Measurements from ENCODE around the gene PHLDB2.

Gene PHLDB2

DNA sequence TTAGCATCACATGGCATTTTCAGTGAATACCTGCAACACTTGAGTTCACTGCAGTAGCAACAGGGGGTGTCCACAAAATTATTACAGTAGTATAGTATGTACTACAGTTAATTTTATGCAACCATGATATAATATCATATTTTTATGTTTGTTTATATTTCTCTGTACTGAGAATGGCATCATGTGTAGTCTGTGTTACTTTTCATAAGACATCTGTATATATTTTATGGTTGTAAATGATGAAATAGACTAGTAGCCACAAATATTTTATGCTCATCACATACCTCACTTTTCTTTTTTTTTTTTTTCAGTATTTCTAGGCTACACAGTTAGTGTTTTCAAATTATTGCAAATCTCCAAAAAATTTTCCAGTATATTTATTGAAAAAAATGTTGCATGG is 22.4 kb downstream of the PHLDB2 start:
- no peak for DNase-seq (ENCODE audit: extremely low read depth in 1 of 2, low read depth in 1 of 2)

DNA sequence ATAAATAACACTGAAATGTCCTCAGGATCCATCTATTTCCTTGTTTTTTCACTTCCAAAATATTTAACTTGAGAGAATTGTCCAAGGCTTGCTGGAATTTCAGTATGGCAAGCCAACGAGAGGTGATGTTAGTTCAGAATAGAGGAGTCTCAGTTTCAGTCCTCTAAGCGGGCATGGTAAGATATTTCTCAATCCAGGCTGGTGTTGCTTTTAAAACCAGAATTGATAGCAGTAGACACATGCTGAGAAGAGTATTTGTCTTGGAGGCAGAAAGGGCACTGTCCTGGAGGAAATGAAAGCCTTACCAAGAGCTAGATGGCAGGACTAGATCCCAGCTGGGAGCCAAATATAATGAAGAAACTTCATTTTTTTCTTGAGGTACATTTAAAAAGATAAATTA is 23.1 kb downstream of the PHLDB2 start:
- DNase-seq (ENCODE audit: extremely low read depth in 1 of 2, low read depth in 1 of 2) = no peak

DNA sequence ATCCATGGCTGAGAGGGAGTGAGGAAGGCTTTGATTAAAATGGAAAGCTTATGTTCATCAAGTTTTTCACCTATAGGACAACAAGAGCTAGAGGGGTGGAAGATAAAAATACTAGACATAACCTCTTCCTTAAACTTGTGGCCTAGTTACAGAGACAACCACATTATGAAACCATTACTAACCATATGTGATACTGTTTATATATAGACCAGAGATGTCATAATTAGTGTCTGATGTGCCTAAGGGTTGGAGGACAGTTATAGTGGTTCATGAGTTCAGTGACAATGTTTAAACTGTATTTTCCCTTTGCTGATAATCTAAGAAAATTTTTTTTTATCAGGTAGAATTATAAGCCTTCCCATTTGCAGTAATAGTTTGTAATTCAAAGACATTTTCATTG is 23.7 kb downstream of the PHLDB2 start:
- no peak for DNase-seq (ENCODE audit: extremely low read depth in 1 of 2, low read depth in 1 of 2)

DNA sequence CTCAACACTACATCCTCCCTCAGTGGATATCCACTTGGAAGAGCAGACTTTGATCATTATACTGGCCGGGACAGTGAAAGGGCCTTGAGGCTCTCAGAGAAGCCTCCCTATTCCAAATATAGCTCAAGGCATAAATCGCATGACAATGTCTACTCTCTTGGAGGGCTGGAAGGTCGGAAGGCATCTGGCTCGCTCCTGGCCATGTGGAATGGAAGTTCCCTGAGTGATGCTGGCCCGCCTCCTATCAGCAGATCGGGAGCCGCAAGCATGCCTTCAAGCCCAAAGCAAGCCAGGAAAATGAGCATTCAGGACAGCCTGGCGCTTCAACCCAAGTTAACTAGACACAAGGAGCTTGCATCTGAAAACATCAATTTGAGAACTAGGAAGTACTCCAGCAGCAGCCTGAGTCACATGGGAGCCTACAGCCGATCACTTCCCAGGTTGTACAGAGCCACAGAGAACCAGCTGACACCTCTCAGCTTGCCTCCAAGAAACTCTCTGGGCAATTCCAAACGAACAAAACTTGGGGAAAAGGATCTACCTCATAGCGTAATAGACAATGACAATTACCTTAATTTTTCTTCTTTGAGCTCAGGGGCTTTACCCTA is 25.4 kb downstream of the PHLDB2 start:
- DNase-seq (ENCODE audit: extremely low read depth in 1 of 2, low read depth in 1 of 2) = no peak

DNA sequence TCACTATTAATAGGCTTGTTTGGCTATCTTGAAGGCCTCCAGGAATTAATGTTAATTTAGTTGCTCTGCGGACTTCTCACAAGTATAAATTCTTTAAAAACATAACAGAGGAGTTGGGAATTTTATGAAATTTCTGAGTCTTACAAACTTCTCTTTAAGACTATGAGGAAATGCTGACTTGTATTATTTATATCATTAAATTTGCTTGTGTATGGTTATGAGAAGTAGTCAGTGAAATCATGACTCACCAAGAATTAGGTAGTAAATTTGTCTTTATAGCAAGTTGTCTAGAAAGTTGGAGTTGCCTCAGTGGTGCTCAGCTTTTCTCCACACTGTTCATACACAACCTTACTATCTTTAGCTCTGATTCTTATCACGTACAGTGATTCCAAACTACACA is 26.5 kb downstream of the PHLDB2 start:
- DNase-seq (ENCODE audit: extremely low read depth in 1 of 2, low read depth in 1 of 2) = no peak

DNA sequence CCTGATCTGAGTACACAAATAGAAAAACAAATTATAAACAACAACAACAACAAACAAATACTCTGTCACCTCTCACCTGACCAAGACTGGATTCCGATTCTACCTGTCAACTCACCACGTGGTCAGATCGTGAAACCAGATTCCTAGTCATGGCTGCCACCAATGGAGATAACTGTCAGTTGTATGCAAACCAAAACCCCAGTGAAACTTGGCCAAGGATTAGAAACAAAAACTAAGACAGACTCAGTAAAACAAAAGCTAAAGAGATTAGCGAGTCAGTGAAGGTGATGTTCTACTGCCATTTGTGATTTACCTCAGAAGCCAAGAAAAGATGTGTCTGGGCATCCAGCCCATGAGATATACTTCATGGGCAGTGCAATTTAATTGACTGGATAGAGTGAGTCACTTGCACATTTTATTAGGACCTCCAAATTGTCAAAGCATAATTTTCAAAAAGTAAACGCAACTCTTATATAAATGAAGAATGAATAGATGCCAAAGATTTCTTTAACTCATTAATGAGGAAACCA is 31.1 kb downstream of the PHLDB2 start:
- DNase-seq (ENCODE audit: extremely low read depth in 1 of 2, low read depth in 1 of 2) = no peak

DNA sequence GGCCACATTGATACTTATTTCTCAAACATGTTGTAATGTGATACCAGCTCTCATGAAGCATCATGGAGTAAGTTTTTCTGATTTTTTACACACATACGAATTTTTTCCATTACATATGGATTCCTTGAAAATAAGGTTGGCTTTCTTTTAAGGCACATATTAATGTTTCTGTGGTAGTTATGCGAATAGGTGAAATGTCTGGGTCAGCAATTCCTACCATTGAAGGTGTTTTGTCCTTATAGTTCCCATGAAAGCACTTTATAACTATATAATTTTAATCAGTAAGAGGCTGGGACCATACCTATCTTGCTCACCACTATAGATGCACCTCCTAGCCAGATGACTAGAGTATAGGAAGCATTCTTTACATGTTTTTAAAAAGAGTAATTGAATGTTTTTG is 33.0 kb downstream of the PHLDB2 start:
- no peak for DNase-seq (ENCODE audit: extremely low read depth in 1 of 2, low read depth in 1 of 2)

DNA sequence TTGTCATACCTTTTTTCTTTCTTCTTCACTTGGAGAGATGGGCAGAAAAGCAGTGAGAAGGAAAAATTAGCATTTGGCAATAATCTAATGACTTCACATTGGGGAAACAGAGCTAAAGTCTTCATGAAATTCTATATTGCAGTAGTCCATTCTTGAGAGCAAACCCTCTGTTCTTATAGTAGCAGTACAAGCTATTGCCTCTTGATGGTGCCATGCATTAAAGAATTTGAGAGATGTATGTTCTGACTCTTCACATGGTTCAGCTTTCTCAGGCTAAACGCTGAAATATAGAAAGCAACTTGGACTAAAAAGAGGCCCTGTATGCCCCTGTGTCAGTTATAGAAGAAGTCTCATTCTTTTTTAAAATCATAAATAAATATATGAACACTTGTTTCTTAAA is 36.0 kb downstream of the PHLDB2 start:
- no peak for DNase-seq (ENCODE audit: extremely low read depth in 1 of 2, low read depth in 1 of 2)

DNA sequence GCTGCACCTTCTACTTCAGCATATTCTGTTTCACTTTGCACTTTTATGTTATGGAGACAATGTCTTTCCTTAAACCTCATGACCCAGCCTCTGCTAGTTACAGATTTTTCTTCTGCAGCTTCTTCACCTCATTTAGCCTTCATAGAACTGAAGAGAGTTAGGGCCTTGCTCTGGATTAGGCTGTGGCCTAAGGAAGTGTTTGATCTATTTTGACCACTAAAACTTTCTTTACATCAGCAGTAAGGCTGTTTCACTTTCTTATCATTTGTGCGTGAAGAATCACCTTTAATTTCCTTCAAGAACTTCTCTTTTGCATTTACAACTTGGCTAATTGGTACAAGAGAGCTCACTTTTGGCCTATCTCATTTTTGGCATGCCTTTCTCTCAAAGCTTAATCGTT is 40.9 kb downstream of the PHLDB2 start:
- no peak for DNase-seq (ENCODE audit: extremely low read depth in 1 of 2, low read depth in 1 of 2)

DNA sequence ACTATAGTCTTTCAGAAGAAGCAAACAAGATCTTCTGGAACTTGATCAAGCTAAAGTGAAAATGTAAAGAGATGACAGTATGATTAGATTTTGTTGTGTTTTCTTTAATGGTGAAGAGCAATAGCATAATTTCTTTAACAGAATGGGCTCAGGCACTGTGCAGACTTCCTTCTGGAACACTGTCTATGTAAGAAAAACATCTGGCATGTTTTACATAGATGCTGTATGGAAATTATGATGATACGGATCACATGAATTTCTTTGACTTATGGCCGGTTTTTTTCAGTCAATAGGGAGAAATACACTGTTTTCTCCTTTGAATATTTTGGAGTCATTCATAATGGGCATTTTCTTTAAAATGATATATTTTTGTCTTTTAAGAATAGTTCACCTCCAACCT is 42.6 kb downstream of the PHLDB2 start:
- DNase-seq (ENCODE audit: extremely low read depth in 1 of 2, low read depth in 1 of 2) = no peak

DNA sequence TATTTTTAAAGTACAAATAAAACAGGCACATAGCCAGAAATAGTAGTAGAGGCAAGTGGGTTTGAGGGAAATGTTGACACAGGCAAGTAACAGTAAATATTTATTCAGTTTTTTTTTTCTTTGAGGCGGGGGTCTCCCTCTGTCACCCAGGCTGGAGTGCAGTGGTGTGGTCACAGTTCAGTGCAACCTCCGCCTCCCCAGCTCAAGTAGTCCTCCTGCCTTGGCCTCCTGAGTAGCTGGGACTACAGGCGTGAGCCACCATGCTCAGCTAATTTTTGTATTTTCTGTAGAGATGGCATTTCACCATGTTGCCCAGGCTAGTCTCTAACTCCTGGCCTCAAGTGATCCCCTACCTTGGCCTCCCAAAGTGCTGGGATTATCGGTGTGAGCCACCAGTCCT is 43.5 kb downstream of the PHLDB2 start:
- DNase-seq (ENCODE audit: extremely low read depth in 1 of 2, low read depth in 1 of 2) = no peak

DNA sequence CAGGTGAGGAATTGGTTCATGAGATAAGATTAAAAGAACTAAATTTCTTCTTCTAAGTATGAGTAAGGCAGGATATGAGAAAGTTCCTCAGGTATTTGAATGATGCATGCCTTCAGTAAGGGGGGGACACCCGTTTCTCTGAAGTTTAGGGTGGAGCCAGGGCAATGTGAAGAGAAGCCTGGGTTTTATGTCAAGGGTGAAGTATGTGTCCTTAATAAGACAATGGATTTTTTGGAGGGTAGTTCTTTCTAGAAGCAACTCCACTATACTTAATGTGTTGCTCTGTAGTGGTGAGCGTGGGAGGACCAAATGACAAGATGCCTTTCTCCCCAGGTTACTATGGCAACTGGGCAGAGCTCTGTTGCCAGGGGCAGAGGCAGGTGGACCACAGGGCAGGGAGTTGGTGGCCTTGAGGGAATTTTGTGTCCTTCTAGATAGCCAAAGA is 44.0 kb downstream of the PHLDB2 start:
- DNase-seq (ENCODE audit: extremely low read depth in 1 of 2, low read depth in 1 of 2) = no peak

DNA sequence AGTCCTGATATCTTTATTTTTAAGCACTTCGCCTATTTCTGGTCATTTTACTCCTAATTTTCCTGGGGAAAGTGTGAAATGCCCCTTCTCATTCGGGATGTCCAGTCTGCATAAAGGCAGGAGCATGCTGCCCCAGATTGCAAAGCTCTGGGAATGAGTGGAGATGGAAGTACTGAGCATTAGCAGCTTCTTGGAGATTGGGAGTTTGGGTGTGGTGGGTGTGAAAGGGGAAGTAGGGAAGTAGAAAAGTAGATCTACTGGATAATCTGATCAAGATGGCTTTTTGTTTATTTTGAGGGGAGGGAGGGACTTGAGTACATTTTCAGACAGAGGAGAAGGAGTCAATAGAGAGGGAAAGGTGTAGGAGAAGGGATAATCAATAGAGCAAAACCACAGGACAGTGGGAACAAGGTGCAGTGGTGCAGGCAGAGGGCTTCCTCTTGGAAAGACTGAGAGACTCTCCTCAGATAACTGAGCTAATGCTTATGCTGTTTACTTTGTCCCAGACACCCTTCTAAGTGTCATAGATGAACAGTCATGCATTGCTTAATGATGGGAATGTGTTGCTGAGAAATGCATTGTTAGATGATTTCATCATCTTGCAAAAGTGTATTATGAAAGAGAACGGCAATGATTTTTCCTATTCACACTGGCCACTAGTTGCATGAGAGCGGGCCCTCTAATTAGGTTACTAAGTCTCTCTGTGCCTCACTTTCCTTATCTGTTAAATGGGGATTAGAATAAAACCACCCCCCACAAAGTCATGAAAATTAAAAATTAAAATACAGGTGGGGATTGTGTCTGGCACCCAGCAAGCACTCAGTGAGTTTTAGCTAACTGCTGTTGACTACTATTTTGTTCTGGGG is 45.5 kb downstream of the PHLDB2 start:
- no peak for DNase-seq (ENCODE audit: extremely low read depth in 1 of 2, low read depth in 1 of 2)

DNA sequence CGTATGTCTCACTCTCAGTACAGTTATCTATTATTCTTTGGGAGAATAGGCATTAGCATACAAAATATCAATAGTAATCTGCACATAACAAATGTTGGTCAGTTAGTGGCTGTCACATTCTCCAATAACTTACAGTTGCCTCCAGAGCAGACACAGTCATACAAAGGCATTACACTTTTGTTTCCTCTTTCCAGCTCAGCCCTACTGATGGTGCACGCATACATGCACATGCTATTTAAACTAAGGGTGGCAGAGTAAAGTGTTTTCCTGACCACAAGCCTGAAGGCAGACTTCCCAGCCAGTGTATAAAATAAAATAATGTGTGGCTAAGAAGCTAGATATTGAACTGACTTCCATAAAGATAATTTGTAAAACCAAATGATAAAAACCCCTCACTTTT is 47.6 kb downstream of the PHLDB2 start:
- DNase-seq (ENCODE audit: extremely low read depth in 1 of 2, low read depth in 1 of 2) = no peak

DNA sequence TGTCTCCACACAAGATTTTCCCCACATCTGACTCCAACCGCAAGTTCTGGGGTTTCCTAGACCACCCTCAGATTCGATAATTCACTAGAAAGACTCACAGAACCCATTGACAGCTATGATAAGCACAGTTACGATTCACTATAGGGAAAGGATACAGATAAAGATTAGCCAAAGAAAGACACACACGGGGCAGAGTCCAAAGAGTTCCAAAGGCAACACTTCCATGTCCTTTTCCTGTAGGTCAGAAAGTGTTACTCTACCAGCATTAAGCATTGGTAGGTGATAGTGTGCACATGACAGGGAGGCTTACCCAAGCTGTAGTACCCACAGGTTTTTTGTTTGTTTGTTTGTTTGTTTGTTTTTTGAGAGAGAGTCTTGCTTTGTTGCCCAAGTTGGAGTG is 48.1 kb downstream of the PHLDB2 start:
- no peak for DNase-seq (ENCODE audit: extremely low read depth in 1 of 2, low read depth in 1 of 2)

DNA sequence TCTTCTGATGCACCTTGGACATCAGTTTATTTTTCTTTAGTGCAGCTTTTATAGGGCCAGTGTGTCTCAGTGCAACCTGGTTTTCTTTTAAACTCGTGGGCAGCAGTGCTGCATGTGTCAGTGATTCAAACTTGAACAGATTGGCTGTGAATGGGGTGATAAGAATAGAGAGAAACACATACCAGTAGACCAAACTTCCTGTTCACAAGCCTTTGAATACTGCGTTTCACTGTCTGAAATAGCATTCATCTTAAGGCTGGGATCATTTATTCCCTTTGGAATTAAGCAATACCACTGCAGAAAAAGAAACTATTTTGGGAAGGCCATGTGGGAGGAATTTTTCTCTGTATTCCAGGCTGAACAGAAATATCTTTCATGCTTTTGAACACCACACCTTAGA is 51.7 kb downstream of the PHLDB2 start:
- no peak for DNase-seq (ENCODE audit: extremely low read depth in 1 of 2, low read depth in 1 of 2)

DNA sequence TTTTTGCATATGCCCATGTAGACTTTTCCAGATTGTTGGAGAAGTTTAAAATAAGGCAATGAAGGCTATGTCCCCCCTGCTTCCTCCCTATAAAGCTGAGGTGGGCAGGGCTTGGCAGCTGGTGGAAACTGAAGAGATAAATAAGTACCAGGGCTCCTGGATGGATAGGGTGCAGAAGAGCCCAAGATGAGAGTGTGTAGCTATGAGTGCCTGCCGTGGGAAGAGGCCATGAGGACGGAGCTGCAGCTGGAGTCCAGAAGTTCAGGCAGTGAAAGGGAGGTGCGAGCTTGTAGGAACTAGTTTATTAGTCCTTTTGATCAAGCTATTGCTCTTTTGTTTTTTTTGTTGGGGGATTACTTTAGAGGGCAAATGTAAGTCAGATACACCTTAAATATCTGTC is 52.4 kb downstream of the PHLDB2 start:
- DNase-seq (ENCODE audit: extremely low read depth in 1 of 2, low read depth in 1 of 2) = no peak

DNA sequence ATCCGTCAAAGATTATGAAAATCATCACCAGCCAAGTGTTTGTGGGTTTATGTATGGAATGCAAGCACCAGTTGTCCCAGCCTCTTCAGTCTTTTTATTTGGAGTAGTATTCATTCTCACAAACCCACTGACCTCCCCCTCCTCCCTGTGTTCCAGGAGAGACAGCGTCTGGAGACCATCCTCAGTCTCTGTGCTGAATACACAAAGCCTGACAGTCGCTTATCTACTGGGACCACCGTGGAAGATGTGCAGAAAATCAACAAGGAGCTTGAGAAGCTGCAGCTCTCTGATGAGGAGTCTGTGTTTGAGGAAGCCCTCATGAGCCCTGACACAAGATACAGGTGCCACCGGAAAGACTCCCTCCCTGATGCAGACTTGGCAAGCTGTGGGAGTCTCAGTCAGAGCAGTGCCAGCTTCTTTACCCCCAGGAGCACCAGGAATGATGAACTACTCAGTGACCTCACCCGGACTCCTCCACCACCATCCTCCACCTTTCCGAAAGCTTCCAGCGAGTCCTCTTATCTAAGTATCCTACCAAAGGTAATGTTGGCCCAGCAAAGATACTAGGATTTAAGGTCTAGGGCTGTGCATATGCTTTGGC is 54.2 kb downstream of the PHLDB2 start:
- DNase-seq (ENCODE audit: extremely low read depth in 1 of 2, low read depth in 1 of 2) = no peak

DNA sequence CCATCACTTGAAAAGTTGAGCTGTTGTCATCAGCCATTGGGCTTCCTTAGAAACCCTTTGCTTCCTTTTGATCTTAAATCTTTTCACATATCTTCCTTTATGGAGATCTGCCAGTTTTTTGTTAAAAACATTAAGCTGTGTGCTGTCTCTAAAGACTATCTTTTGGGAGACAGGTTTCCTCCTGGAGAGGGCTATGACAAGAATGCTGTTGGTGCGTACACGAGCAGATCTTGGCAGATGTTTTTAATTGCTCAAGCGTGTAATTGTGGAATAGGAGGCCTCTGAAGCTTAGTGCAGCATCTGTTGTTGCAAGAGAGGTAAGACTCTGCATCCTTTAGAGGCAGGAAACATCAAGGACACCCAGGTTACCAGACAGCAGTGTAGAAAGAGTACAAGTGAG is 56.8 kb downstream of the PHLDB2 start:
- no peak for DNase-seq (ENCODE audit: extremely low read depth in 1 of 2, low read depth in 1 of 2)

DNA sequence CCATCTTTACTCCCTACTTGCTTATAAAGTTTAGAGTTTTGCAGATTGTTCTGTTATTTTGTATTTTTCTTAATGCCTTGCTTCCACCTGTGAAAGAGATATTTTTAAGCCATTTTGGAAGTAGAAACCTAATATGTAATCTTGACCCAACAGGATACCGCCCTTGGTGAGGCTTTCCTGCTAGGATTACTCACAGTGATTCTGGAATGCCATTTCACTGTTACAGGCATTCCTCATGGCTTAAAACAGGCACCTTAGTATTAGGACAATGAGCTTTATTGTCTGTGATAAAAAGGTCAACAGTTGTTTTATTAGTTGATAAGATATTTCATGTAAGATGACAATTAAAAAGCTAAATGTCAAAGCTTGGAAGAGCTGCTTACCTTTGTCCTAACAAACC is 58.2 kb downstream of the PHLDB2 start:
- no peak for DNase-seq (ENCODE audit: extremely low read depth in 1 of 2, low read depth in 1 of 2)

DNA sequence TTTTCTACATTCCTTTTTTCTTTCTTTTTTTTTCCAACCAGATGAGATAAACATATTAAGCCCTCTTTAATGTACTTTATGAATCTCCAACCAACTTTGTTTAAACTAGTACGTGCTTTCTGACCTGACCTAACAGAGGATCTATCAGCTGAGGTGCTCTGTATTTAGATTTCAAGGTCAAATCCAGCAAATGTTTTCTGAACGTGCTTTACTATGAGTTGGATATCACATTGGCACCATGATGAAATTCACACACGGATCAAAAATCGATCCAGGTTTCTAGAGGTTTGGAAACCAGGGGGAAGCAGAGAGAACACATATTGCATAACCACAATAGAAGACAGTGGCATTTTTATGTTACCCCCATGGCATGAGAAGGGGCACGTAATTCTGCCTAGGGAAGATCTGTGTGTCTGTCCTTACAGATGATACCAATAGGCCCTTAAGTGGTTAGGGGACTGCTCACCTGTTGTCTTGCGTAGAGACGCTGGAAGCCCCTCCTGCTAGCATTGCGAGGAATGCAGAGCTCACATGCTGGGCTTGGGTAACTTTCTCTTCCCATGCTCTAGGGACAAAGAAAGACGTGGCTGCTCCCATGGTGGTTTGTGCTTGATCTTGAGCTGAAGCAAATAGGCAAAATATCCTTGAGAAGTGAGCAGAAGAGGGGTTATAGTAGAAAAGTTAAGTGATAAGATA is 60.5 kb downstream of the PHLDB2 start:
- no peak for DNase-seq (ENCODE audit: extremely low read depth in 1 of 2, low read depth in 1 of 2)
